GM04503 (cell line): Measurements from ENCODE around the gene SYNE3.

Source experiments
- DNase-seq: peaks from one replicate; pipeline ENCODE4 v3.0.0-alpha.2; 2012; ENCODE audit warnings: low read depth

Gene SYNE3

DNA sequence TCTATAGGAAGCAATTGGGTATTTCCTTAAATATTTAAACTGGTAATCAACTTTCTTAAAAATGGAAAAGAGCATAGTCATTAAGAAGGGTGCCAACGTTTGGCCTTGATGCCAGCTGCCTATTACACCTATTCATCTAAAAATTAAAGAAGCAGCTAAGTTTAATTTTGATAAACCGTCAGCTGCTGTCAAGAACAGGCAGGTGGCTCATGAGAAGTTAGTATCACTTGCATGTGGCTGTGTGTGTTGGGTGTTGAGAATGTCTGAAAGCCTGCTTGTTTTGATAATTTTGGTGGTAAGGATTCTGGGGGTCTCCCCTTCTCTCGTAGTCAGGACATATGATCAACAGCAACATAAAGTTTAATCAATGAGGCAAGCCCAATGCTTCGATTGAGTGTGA, 24.9 kb upstream of the SYNE3 start:
- no peak for DNase-seq

DNA sequence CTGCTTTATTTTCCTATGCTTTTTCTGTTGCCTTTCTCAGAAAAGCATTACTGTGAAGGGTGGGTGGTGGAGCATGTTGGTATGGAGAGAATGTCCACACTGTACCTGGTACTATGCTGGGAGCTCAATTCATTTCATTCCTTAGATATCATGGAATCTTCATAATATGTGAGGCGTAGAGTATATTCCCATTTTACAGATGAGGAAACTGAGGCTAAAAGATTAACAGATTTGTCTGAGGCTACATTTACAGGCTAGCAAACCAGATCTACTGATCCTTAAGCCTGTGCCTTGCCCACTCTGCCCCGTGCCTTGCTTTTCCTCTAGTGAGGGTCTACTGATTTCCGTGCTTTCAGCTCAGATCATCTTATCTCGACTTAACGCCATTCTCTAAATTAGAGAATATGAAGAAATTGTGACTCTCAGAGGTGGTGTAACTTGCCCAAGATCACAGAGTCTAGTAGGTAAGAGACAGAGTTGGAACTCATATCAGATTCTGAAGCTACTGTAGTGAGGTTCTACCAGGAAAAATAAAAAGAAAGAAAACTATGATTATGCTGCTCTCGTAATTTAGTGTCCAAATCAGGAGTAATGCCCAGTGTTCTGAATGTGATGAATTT, 23.9 kb upstream of the SYNE3 start:
- no peak for DNase-seq

DNA sequence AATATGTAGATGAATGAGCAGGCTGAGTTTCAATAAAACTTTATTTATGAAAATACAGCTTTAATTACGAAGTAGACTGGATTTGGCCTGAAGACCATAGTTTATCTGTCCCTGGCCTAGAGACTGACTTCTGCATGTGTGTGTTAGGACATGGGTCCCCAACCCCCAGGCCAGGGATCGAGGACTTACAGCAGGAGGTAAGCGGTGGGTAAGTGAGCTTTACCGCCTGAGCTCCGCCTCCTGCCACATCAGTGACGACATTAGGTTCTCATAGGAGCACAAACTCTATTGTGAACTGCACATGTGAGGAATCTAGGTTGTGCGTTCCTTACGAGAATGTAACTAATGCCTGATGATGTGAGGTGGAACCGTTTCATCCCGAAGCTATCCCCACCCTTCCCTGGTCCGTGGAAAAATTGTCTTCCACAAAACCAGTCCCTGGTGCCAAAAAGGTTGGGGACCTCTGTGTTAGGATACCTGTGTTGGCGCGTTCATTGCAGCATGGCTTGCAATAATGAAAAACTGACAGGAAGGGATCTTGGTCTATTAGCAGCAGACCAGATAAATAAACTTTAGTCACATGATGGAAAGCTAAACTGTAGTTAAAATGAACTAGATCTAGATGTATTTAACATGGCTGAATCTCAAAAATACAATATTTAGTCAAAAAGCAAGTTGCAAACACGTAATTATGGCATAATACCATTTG, 22.5 kb upstream of the SYNE3 start:
- no peak for DNase-seq

DNA sequence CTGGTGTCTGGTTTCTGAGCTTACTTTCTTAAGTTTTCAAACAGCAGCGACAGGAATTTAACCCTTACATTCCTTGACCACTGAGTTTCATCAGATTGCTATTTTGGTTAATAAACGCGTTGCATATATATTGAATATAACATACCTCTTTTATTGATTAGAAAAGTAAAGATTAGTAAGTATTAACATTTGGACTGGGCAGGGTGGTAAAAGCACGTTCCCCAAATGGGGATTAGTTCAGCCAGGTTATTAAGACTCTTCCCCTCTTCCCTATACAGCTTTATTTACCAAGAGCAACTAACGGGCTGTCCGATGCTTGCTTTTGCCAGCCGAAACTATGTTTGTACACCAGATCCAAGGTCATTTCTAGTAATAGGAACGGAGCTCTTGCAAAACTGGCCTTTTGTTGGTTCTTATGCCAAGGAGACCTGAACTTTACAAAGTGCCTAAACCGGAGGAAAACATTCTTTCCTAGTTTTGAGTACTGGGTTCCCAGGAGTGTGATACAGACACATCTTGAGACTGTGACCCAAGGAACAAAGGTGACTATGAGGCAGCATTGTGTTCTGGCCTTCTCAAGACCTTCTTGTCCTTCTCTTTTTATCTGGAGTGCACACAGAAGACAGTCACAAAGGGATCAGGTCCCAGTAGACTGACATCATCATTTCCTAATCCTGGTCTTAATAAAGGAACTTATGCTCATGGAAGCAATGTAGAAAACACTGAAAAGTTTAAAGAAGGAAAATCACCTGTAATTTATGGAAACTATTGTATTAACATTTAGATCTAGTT, 21.0 kb upstream of the SYNE3 start:
- DNase-seq: no peak

DNA sequence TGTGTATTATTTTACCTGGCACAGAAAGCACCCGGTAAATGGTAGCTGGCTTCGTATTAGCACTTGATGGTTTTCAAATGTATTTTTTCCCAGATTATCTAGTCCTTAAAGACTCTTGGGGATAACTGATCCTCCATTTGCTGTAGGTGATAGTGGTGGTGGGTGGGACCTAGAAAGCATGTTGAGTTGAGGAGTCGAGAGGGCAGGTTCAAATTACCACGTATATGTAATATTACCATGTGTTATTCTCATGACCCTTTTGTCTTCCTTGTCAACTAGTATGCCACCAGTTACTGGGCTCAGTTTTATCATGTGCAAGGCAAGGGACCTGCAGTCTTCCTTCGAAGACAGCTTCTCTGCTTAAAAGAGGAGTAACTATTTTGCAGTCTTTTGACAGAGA, 20.2 kb upstream of the SYNE3 start:
- no peak for DNase-seq

DNA sequence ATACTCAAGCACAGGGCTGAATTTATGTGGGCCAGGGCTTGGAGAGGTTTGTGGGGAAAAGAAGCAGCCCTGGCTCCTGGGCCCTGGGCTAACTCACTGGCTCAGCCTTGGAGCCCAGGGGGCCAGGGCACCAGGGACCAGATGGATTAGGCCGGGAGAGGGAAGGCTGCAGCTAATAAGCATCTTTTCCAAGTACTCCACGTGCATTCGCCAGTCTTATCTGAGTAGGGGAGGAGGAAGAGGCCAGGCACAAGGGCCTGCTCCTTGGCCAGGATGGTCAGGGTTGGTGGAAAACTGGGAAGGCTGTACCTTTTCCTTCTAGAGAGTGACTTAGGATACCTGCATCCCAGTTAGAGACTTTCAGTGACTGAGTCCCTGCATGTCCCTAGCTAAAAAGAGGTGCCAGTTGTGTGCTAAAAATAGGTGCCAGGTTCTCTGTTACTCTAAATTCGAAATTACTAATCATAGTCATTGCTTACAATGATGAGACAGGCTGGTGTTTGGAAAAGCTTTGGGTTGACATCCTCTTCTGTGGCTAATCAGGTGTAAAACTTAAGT, 19.7 kb upstream of the SYNE3 start:
- DNase-seq: no peak

DNA sequence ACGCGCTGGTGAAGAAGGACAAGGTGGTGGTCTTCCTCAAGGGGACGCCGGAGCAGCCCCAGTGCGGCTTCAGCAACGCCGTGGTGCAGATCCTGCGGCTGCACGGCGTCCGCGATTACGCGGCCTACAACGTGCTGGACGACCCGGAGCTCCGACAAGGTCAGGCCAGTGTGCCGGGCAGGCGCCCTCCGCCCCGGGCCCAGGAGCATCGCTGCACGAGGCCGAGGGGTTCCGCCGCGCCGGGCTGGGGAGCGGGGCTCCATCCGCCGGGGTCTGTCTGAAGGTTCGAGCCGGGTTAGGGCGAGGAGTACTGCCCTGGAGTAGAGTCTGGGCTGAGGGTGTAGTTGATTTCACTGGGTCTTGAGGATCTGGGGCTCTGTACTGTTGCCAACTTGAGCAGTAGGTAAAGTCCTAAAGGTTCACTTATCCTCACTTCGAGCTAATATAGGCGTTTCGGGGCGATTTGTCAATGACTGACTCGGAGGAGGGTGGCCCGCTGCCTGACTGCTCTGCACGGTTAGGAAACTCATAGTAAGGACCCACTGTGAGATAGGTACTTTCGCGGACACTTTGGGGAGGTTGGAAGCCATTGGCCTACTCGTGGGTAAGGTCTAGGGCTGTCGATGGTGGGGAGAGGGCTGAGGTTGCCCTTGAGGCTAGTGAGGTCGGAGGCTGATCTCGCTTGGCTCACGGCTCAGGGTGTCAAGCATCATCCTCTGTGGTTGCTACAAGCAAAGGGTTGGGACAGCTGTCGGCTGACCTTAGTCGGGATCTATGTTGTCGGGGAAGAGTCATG, 19.0 kb upstream of the SYNE3 start:
- no peak for DNase-seq

DNA sequence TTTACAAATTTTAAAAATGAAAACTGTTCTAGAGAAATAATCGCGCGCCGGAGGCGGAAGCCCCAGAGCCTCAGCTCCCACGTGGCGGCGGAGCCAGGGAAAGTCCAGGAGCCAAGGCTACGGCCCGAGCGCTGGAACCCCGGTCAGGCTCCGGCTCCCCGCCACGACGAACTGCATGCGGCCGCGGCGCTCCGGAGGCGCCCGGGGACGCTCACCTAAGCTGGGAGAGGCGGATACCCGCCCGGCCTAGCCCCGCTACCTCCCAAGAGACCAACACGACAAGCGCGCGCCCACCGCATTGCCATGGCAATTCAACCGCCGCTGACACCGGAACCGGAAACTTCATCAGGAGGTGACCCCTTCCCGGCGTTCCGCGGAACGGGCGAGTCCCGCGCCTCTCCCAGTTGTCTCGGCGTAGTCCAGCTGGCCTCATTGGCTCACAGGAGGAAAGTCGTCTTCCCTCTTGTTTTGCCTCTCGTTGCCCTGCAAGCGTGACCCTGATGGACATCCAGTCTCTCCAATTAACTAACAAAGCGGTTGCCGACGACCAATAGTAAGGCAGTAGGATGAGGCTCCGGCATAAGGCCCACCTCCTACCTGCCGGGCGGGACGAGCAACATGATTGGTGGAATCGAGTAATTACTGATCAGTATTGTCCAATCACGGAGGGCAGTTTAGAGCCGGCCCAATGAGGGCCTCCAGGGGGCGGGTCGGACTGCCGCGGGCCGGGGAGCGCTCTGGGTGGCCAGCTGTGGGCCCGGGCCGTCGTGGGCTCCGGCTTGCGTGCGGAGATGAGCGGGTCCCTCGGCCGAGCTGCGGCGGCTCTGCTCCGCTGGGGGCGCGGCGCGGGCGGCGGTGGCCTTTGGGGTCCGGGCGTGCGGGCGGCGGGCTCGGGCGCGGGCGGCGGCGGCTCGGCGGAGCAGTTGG, 18.1 kb upstream of the SYNE3 start, which contains the start of gene GLRX5:
Gene GLRX5 (plus strand): TSS at position 752 of the 927 bp plus-strand sequence. CDS start 40 bp downstream, at position 792.
- DNase-seq: peak; percentile 100

DNA sequence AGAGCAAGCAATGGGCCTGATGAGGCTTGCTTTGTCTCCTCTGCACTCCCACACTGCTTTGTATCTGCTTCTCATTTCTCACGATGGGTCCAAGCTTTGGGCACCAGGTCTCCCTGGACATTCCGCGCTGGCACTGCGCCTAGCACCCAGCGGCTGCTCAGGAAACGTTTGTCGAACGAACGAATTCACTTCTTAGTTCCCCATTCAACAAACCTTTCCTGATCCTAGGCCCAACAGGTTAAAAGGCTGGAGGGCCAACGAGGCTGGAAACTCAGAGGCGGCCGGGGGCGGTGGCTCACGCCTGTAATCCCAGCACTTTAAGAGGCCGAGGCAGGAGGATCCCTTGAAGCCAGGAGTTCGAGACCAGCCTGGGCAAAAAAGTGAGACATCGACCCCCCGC, 17.4 kb upstream of the SYNE3 start:
- DNase-seq: no peak

DNA sequence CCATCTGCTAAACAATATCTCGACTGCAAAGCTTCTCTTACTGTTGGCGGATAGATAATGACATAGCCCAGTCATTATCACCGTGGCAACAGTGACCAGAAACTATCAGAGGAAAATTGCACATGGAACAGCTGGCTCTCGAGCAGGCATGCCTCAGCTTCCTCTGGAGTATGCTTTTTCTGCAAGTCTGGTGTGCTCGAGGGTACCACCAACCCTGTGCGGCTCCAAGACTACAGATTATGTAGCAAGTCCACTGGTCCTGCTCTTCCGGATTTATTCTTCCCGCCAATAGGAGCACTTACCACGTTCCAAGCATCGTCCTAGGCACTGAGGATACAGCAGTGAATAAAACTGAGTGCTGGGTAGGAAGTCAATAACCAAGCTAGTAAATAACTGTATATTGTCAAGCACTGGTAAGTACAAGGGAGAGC, 17.0 kb upstream of the SYNE3 start:
- DNase-seq: no peak

DNA sequence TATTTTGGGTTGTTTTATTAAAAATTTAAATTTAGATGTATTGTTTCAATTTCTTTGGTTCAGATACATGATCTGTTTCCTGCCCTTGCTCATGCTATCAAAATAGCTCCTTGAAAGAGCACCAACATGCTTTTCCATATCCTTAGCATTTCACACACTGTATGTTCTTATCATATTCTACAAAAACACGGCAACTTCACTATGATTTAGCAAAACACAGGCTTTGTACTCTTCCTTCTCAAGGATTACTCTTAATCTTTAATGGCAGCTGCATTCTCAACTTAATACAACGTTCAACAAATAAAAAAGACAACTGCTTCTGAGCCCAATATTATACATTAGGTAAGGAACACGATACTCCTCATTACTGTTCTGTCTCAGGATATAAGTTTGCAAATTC, 15.5 kb upstream of the SYNE3 start:
- DNase-seq: no peak

DNA sequence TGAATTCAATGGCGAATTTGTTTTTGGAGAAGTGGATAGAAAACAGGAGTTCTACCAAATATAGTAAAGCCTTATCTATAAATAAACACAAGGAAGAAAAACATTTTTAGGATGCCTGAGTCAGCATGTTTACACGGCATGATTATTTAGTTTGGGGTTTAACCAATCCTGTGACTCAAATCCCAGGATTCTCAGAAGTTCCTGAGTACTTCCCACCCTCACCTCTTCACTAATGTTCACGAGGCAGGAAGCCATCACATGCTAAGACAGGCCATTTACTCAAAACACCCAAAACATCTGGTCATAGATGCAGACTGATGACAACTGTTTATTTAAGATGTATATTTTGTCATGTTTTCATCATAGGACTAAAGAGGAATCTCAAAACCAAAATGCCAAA, 15.0 kb upstream of the SYNE3 start:
- no peak for DNase-seq

DNA sequence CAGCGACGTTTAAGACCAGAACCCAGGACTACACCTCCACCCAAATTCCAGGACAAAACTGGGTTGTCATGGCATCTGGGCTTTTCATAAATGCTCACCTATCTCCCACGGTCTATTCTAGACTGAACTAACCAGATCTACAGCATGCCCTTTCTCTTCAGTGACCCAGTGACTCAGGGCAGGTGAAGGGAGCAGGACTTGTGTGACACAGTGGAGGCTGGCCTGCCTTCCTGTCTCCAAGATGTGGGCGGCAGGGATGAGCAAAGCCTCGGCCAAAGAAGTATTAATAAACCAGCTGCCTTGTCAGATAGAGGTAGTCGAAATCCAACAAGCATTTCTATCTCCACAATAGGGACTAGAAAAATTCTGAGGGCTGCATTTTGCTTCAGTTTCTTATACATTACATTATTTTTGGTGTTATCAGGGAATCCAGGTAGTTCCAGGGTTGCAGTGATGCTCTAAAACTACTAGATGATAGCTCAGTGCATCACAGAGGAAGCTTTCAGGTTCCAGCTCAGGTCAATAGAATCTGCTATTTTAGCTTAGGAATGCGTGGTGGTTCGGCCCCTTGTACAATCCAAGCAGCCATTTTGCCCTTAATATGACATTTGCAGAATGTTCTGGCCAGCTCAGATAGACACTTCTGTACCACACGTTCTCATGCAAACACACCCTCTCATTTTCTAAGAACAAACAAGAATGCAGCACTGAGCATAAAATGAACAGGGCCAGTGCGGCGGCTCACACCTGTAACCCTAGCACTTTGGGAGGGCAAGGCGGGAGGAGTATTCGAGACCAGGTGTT, 14.2 kb upstream of the SYNE3 start:
- no peak for DNase-seq

DNA sequence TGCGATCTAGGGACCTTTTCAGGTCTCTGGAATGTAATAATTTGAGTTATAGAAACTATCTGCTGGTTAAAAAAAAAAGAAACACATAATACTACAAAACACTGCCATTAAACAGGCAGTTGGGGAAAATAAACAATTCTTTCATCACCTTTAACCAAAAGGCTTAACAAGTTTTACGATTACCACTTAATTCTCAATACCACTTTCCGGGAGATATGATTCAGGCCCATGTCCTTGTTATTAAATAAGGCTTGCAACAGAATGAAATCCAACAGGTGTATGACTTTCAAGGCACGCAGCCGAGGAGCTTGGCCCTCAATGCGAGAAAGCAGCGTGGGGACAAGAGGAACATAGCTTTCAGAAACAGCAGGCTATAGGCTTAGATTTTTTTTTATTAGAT, 12.8 kb upstream of the SYNE3 start:
- DNase-seq: no peak

DNA sequence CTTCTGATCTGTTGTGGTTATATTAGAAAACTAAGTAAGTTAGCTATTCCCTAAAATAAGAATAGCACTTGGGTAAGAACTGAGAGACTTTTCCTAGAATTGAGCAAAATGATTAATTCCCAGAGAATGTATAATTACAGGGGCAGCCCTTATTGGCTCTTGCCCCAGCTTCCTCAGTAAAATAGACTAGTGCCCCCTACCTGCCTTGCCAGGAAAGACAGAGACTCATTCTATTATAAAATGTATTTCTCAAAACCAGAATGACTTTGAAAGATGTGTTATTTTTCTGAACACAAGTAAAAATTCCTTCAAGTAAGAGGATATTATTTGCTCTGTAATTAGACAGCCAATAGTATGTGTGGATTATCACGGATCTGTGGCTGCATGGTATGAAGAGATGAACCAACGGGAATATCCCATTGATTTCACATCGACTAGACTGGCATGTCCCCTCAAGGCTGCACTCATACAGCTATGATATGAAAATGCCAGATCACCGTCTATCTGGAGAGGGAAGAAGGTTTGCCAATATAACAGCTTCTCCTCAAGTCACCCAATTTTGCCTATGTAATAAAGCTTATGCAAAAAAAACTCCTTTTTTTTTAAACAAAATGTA, 11.0 kb upstream of the SYNE3 start:
- DNase-seq: no peak

DNA sequence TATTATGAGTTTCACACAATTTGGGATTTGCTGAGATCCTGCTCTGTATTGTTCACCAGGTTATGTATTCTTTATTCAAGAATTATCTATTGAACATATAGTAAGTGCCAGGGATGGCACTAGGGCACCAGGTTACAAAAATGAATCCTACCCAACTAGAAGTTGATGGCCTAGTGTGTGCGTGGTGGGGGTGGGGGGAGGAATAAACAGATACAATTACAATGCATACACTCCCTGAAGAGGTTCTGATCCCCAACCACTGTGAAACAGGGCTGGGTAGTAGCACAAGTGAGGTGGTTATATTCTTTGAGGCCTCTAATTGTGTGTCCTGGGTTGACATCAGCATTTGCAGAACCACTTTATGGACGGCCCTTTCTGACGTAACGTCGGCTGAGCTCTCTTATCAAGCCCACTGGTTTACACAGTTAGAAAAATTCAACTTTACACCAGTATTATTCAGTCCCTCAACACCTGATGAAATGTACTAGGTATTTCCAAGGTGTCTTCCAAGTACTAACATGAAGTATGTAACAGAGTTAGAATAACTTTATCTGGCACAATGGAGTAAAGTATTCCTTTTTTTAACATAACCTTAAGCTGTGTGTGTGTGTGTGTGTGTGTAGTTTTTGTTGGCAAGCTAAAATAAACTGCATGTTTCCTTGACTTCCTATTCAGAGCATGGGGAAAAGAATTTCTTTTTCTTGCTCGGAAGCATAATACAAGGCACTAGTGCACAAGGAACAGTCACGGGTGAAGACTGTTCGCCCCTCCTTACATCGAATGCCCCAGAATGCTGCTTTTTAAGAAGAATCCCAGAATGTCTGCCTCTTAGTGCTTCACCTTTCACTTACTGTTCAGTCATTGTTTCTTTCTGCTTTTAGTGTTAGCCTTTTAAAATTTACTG, 10.3 kb upstream of the SYNE3 start:
- DNase-seq: no peak

DNA sequence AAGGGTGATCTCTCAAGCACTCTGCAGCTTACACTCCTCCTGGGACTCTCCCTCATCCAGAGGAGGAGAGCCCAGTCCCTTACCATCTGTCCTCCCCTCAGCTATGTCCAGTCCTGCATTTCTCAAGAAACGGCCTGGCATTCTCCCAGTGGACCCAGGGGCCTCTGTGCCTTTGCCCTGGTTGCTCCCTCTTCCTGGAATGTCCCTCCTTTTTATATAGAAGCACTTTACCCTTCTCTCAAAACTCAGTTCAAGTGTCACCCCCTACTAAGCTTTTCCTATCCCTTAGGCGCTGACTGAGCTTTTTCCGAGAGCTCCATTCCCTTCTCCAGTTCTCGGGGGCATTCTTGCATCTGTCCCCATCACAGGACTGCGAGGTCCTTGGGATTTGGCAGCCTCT, 9.5 kb upstream of the SYNE3 start:
- no peak for DNase-seq

DNA sequence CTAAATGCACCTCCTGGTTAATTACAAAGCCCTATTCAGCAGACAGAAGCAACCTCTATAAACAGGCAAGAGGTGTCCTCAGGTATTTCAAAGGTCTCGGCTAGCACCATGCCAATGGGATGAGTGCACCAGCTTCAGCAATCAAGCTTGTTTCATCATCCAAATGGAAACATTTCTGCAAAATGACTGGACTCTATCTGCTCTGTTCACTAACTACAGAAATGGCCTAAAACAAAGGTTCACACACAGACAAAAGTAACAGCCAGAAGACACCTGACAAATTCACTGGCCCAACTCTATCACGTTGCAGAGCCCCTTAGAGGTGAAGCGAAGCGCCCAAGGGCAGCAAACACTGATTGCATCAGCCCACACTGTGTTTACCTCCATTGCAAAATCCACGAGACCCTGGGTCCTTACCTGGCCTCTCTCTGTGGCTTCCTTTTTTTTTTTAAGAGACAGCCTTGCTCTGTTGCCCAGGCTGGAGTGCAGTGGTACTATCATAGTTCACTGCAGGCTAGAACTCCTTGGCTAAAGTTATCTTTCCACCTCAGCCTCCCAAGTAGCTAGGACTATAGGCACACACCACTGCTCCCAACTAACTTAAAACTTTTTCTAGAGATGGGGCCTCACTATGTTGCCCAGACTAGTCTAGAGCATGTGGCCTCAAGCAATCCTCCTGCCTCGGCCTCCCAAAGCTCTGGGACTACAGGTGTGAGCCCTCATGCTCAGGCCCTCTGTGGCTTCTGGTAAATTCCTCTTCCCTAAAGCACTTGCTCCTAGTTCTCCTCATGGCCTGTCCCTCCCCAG, 8.5 kb upstream of the SYNE3 start:
- no peak for DNase-seq
